Activated CD8-positive, alpha-beta memory T cell treated with anti-CD3 and anti-CD28 coated beads, Interleukin-2, amount 50 U/mL, for 1 hour (primary cell): Measurements from ENCODE around the gene ACTRT2.

Experiments used
- DNase-seq: peaks from one replicate; pipeline ENCODE4 v3.0.0-alpha.2; 2020; ENCODE audit errors: extremely low read depth

The ACTRT2 gene

DNA sequence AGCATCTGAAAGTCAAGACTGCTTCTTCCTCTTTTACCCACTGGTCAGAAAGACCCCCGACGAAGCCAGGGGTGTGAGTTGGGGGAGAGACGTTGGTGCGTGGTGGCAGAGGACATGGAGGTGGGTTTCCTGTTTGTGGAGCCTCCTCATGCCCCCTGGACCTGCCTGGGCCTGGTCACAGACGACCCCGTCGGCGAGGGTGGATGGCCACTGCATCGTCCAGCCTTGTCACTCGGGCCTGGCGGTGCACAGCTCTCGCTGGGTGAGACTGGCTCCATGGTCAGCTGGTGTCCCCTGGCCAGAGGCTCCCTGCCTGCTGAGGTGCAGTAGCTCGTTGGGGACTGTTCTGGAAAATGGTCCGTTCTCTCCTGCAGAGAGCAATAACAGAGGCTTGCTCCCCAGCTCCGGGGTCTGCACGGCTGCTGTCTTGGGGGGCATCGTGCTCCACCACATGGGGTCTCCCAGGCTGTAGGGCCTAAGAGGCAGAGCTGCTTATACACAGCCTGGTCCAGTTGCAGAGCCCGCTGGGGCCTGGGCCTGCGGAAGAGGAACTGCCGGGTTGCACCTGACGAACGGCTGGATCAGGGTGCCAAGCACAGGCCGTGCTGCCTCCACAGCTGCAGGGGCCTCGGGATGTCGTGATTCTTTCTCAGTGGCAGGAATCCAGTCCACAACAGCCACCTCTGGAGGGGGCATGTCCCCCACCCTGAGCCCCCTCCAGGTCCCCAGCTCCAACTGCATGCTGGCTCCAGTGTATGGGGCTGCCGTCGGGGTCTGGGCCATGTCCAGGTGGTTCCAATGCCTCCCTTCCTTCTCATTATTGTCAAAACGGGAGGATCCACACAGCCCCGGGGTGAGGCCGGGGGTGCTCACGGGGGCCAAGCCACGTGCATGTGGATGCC, 18.0 kb upstream of the ACTRT2 start:
- DNase-seq, result no peak

DNA sequence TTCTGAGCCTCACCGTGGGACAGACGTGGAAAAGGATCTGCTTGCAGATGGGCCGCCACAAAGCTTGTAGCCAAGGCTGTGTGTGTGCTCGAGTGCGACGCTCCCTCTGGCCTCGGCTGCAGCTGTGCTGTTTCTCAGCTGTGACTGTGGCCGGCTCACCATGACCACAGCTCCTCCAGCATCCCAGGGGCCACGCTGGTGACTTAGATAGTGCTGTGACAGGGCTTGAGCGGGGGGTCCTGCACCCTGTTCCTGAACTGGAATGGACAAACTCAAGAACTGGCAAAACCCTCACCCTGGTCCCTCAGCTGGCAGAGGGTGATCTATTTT, 17.4 kb upstream of the ACTRT2 start:
- no peak for DNase-seq

DNA sequence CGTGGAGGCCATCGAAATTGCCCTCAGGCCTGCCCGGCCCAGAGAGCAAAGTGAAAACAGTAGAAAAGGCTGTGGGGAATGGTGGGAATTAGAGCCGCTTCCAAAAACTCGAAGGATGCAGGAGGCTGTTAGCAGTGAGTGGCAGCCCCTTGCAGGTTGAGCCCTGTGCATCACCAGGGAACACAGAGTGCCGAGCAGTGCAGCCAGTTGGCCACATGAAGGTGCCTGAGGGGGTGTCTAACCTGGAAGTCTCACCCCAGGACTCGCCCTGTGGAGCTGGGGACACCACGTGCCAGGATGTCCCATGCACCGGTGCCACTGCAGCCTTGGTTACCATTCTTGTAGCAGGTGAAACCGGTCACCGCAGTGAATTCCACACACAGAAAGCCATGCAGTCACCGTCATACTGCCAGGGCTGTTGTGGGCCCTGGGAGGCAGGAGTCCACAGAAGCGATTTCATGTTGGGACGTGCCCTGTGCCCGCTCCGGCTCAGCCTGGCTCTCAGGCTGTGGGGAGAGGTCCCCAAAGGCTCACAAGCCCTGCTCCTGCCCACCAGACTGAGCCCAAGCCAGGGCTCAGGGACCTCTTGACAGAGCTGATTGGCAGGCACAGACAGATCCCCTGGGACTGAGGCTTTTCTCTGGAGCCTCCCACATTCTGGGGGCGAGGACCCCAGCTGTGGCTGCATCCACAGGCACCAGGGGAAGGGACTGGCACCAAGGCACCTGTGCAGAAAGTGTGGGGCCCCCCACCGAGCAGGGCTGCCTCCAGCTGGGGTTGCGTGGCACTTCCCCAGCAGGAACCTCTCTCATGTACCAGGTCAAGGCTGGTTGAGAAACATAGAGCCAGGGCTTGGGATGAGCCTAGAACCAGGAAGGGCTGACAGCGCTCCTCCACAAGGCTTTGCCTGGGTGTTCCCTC, 16.7 kb upstream of the ACTRT2 start:
- DNase-seq, result no peak

DNA sequence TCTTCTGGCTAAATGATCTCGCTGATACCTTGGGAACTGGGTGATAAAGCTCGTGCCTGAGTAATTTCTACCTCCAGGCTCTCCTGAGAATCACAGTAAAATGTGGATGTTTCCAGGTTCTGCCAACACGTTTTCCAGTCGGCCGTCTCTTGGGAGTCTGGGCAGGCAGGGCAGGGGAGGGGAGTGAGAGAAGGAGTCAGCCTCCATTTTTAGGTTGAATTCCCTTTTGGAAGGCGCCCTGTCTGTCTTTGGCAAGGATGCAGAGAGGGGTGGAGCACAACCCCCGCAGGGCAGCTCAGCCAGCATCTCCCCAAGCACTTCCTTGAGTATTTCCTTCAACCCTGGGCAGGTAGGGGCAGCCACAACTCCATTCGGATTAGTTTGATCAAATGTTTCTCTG, 15.5 kb upstream of the ACTRT2 start:
- no peak for DNase-seq

DNA sequence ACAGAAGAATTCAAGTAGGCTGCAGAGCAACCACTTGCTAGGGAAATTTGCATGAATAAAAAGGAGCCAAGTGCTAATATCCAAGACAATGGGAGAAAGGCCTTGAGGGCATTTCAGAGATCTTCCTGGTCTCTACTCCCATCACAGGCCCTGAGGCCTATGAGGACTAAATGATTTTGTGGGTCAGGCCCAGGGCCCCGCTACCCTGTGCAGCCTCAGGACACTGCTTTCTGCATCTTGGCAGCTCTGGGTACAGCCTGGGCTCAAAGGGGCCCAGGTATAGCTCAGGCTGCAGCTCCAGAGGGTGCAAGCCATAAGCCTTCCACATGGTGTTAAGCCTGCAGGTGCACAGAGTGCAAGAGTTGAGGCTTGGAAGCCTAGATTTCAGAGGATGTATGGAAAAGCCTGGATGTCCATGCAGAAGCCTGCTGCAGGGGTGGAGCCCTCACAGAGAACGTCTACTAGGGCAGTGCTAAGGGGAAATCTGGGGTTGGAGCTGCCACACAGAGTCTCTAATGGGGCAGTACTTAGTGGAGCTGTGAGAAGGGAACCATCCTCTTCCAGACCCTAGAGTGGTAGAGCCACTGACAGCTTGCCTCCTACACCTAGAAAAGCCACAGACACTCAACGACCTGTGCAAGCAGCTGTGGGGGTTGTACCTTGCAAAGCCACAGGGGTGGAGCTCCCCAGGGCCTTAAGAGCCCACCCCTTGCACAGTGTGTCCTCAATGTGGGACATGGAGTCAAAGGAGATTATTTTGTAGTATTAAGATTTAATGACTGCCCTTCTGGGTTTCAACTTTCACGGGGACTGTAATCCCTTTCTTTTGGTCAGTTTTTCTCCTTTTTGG, 13.7 kb upstream of the ACTRT2 start:
- no peak for DNase-seq

DNA sequence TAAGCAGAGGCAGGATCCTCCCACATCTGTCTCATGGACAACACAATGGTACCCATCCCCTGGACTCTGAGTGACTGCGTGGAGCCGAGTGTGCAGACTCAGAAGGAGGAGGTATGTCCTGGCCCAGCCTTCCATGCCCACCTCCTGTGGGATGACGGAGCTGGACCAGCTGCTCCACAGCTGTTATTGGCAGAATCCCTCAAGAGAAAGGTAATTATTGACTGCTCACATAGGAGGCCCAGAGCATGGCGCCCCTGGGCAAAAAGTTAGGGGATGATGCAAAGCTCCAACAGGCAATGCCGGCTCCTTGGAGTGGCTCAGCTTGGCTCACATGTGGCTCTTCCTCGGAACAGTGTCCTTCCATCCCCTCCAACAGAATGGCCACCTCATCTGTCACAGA, 12.2 kb upstream of the ACTRT2 start:
- DNase-seq, result no peak

DNA sequence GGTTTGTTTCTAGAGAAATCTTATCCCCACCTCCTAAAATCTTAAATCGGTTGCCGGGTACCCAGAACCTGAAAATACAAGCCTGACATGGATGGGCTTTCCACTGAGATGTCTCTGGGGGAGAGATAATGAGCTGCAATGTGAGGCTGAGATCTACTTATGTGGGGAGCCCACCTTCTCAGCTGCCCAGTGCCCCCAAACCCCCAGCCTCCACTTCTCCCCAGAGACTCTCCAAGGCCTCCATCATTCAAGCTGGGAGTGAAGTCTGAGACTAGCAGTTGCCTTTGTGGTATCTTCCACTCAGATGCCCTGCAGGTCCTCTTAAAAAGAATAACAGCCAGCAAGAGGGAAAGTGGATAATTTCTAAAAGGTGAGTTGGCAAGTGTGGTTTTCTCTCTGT, 11.7 kb upstream of the ACTRT2 start:
- no peak for DNase-seq

DNA sequence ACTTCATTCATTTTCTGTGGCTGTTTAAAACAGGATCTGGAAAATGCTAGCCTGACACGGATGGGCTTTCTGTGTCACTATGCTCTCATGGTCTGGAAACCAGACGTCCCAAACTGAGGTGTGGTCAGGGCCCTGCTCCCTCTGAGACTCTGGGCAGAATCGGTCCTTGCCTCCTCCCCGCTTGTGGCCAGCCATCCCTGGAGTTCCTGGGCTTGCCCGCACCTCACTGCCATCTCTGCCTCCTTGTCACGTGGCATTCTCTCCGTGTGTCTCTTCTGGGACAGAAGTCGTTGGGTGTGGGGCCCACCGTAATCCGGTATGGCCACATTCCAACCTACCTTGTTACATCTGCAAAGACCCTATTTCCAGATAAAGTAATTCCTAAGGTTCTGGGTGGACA, 10.1 kb upstream of the ACTRT2 start:
- no peak for DNase-seq

DNA sequence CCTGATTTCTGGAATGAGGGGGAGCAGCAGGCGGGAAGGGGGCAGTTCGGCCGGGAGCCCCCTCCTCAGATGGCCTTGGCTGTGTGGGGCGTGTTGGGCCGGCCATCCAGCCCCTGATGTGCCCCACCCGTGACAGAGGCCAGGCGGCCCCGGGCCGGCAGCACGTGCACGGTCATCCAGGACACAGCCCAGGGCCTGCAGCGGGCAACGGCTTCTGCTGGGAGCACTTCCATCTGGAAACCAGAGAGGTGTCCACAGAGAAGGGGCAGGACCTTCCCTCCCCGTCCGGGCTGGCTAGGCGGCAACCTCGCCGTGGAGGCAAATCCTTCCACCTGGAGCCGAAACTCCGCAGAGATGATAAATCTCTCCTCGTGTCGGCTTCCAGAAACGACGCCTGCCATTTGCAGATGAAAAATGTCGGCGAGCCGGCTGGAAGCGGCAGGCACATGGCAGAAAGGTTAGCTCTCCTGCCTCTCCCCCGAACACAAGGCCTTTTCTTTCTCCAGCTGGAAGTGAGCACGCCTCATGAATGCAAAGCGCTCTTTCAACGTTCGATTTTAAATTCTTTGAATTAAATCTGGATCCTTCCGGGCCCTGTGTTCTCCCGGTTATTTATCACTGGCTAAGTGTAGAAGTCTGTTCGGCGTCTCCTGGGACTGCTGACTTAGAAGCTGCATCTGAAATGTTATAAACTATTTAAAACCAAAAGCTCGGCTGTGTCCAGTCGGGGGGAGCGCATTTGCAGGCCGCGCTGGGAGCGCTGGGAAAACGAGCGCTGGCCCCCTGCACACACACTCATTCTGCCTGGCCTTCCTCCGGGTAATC, 9.4 kb upstream of the ACTRT2 start:
- DNase-seq, result no peak

DNA sequence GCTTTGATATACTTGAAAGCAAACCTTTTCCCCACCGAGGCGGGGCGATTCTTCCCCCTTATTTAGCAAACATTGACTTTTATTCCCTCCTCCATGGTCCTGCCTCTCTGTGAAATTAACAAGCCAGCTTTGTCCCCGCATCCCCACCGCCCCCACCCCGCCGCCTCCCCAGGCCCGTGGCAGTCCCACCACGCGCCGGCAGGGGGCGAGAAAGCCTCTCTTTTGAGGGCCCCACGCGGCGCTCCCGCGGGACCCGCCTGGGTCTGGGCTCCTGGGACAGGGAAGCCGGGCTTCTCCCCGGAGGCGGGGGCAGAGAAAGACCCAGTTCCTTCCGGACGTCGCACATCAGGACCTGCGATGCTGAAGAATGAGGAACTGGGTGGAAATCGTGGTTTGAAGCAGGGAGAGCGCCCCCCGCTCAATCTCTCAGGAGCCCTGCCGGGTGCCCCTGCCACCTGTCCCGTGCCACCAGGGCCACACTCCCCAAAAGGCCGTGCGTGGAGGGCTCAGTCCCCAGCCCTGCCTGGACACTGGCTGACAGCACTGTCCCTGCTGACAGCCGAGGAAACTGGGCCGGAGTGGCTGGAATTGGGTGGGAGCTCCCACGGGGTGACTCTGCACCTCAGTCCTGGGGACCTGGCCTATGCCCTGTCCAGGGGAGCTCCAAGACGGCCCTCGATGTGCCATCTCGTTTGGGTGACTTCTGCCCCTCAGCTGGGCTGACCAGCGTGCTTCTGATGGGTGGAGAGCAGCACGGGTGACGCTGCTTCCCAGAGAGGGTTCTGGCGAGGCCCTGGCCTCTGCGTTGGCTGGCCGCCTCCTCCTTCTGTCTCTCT, 8.6 kb upstream of the ACTRT2 start:
- no peak for DNase-seq

DNA sequence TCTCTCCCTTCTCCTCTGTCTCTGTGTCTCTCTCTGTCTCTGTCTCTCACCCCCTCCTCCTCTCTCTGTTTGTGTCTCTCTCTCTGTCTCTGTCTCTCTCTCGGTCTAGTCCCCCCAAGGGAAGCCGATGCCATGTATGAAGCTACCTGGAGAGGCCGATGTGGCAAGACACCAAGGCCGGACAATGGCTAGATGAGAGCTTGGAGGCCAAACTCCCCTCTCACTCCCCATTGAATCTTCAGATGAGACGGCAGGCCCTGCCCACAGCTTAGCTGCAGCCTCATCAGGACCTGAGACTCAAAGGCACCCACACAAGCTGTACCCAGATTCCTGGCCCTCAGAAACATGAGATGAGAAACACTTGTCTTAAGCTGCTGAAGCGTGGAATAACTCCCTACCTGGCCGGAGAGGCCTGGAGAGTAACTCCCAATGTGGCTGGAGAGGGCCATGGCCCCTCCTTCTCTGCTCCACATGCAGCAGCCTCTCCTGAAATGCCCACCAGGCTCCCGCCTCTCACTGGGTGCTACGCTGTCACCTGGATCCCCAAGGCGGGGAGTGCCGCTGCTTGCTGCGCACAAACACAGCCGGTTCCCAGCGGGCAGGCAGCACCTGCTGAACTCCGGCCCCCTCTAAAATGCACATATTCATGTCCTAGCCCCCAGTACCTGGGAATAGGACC, 7.8 kb upstream of the ACTRT2 start:
- no peak for DNase-seq

DNA sequence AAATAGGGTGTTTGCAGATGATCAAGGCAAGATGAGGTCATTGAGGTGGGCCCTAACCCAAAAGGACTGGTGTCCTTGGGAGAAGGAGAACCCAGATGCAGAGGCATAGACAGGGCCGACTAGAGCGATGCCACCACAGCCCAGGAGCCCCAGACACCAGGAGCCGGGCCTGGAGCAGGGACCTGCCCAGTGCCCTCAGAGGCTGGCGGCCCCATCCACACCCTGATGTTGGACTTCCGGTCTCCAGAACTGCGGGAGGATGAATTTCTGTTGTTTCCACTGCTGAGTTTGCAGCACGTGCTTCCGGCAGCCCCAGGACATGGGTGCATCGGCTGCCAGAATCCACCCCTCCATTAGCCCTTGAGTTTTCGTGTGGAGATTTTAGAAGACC, 7.2 kb upstream of the ACTRT2 start:
- DNase-seq, result no peak

DNA sequence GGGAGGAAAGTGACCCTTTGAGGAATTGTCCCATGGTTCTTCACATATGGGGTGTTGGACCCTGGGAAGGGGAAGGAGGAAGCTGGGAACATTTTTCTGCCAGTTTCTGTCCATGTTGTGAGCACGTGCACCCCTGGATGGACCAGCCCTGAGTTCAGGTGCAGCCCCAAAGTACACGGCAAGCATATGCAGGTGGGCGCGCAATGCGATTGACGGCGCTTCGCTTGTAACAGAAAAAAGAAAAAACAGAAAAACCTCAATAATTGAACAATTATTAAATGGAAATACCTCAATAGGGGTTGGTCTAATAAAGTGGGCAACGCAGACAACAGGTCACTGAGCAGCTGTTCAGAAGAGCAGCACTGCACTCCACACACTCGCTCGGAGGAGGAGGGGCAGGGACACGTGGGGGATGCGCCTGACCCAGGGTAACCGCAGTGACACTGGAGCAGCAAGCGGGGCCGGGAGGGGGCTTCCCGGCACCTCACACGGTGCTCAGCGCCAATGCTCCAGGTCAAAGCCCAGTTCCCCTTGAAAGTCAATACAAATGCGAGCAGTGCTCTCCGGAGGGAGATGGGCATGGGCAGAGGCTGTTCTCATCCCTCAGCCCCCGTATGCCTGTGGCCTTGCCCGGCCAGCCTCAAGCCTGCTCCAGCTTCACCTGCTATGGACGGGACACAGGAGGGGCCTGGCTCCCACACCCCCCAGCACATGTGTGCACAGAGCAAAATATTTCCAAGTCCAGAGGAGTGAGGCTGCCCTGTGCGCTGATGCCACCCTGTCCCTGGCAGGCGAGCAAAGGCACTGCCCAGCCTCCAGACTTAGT, 6.6 kb upstream of the ACTRT2 start:
- DNase-seq, result no peak

DNA sequence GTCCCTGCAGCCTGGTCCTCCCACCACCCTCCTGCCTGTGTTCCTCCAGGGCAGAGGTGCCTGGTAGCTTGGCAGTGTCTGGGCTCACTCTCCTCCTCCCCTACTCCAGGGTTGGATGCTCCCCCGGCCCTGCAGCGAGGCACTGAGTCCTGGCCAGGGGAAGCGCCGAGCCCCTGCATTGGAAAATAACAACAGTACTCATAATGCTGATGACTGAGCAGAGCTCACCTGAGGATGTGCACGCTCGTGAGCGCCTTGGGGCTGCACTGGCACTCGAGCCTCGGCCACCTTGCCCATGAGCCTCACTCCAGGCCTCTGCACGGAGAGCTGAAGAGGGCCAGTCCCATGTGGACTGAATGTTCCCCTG, 6.0 kb upstream of the ACTRT2 start:
- no peak for DNase-seq

DNA sequence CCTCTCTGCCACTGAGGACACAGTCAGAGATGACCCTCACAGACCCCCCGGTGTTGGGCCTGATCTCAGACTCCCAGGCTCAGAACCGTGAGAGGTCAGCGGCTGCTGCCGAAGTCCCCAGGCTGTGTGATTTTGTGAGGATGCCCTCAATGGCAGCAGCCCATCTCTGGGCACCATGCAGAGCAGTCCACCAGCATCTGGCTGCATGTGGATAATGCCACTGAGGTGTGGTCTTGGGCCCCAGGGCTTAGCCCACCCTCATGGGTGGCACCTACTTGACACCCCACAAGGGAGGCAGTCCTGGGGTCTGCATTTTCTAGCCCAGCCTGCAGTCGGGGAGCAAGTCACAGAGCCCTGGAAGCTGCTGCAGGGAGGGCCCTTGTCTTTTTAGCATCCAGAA, 5.5 kb upstream of the ACTRT2 start:
- no peak for DNase-seq

DNA sequence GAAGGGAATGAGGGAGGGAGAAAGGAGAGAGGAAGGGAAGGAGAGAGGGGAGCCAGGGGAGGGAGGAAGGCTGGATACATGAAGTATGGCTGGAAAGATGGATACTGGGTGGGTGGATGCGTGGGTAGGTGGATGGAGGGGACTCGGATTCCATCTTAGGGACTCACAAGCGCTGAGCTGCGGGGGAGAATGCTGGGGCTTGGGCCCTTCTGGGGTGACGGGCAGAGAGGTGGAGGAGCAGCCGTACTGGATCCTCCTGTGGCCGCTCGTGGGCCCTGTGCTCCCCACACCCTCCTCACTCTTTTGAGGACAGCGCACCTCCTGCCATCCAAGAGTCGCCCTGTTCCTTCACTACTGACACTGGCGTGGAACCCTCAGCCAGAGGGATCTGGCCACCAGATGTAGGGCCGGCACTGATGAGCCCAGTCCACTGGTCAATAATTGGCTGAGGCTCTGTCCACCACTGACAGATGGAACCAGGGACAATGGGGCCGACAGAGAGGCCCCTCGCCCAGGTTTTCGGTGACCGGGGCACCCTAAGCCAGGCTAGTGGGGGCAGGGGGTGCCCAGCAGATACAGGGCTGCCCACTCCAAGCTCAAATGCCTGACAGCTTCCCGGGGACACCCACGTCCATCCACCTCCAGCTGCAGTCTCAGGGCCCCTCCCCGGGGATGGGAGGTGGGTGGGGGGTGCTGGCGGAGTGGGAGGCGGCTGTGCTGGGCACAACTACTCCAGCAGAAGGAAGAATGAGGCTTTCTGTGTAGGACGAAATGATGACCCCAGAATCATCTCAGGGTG, 4.4 kb upstream of the ACTRT2 start:
- no peak for DNase-seq

DNA sequence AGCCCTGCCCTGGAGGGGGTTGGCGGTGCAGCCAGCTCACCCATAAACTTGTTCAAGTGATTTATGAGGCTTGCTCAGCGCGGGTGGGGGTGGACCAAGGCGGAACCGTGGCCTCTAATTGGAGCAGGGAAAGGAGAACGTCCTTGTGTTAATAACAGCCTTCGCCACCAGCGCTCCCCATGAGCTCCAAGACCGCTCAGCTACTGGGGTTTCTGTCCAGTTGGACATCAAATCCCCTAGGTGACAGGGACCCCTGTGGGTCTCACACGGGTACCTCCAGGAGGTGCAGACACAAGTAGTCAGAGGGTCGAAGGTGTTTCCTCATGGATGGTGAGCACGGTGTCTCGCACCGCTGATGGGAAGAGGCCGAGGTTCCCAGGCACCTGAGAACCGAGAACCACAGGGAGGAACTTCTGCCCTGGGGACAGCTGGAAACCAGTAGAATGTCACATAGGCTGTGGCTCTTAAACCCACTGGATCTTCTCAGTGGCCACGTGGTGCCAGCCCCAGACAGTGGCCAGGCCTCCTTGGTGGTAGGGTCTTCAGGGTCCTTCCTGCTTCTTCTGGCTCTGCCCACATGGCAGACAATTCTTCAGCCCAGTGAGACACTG, 3.7 kb upstream of the ACTRT2 start:
- DNase-seq, result no peak

DNA sequence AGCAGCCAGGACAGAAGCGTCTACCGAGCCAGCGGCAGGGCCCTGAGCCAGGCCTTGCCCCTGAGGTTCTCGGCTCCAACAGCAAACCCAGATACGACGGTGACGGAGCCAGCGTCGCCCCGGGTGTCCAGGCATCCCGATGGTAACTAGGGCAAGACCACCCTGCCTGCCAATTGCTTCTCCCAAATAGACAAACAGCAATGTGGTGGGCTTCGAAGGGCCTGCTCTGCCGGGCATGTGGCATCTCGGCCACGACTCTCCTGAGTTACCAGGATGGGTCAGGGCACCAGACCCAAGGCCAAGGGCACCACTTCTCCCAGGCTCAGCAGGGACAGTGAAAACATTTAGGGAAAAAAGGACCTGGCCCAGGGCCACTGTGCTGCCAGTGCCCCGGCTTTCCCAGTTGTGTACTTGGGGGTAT, 3.2 kb upstream of the ACTRT2 start:
- no peak for DNase-seq
